DMS153 (cell line): ENCODE results near the gene ERMN.
"Not testable (repeated sequence)": the region's sequence is repeated elsewhere in the genome, so short reads cannot be mapped to it uniquely, and the experiment has no call there.

Experiments used
- DNase-seq: peaks from one replicate; lab custom pipeline; 2025; lab: John Stamatoyannopoulos, UW

The ERMN gene, protein sequence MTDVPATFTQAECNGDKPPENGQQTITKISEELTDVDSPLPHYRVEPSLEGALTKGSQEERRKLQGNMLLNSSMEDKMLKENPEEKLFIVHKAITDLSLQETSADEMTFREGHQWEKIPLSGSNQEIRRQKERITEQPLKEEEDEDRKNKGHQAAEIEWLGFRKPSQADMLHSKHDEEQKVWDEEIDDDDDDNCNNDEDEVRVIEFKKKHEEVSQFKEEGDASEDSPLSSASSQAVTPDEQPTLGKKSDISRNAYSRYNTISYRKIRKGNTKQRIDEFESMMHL

GRCh38 chr2:157325786-157326185 is at the start of gene ERMN:
ERMN (minus strand) TSS chr2:157325824; CDS start chr2:157325642, 182 bp downstream.
- no peak for DNase-seq

DNA sequence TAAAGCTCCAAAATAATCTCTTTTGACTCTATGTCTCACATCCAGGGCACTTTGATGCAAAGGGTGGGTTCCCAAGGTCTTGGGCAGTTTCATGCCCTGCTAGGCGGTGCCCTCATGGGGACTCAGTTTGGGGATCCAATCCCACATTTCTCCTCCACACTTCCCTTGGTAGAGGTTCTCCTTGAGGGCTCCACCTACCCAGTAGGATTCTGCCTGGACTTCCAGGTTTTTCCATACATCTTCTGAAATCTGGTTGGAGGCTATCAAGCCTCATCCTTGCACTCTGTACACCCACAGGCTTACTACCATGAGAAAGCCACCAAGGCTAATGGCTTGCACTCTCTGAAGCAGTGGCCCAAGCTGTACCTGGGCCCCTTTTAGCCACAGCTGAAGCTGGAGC is 49.8 kb upstream of the ERMN start:
- no peak for DNase-seq

GRCh38 chr2:157368508-157368907 is 42.9 kb upstream of the ERMN start:
- DNase-seq = not testable (repeated sequence)

- DNase-seq = no peak
These were observed 42.1 kb upstream of the ERMN start for GRCh38 chr2:157367704-157368103.

DNA sequence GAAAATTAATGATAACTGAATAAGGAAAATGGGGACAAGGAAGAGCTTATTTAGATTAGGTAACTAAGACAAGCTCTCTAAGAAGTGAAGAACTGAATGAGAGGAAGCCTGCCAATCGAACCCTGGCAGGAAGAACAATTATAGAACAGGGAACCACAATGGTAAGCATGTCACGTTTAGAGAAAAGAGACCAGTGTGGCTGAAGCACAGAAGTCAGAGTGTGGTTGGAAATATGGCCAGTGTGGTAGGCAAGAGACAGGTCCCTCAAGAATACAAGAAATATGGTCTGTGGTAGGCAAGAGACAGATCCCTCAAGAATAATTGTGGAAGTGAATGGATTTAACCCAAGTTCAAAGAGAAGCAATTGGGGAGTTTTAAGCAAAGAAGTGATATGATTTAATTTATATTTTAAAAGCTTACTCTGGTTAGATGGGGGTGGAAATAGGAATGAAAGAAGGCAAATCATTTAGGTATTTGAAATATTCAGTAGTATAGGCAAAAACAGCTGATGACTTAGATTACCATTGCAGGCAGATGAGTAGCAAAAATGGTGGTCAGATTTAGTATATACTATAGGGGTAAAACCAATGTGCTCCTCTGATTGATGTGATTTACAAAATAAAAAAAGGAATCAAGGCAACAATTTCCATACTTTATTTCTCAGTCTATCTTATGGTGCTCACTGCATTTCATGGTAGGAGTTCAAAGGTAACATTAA is 38.8 kb upstream of the ERMN start:
- no peak for DNase-seq

GRCh38 chr2:157363612-157364101 is 38.0 kb upstream of the ERMN start:
- no peak for DNase-seq

- no peak for DNase-seq
These were observed 37.0 kb upstream of the ERMN start for GRCh38 chr2:157362627-157363026.

GRCh38 chr2:157361526-157361925 is 35.9 kb upstream of the ERMN start:
- DNase-seq = no peak

DNA sequence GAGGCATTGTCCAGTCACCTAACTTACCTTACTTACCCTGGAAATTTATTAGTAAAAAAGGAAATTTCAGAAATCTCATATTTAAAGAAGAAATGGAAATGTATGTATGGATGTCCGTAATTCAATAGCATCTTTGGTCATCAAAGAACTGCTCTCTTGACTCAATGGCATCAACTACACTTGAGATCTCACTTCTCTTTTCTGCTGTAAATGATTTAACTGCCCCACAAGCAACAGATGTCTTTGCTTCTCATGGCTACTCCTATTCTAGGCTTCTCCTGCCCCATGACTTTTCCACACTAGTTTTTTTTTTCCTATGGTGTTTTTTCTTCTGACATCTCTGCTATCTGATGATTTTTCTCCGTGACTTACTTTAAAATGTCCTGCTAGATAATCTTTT is 34.0 kb upstream of the ERMN start:
- no peak for DNase-seq

DNA sequence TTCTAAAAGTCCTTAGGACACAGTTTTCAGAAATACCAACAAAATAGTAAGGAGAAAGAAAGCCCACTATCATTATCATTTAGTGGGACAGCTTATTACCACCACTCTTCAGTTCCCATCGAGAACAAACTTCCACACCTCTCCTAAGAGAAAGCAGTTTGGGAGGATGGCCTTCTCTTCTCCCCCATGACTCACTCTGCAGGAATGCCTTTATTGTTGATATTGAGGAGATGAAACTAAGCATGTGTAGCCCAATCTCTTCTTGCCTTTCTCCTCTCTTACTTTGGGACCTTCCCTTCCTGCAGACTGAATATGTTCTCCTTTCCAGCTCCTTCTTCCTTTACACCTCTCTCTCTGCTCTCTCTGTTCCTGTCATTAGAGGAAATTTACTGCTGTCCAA is 30.0 kb upstream of the ERMN start:
- DNase-seq = no peak

DNA sequence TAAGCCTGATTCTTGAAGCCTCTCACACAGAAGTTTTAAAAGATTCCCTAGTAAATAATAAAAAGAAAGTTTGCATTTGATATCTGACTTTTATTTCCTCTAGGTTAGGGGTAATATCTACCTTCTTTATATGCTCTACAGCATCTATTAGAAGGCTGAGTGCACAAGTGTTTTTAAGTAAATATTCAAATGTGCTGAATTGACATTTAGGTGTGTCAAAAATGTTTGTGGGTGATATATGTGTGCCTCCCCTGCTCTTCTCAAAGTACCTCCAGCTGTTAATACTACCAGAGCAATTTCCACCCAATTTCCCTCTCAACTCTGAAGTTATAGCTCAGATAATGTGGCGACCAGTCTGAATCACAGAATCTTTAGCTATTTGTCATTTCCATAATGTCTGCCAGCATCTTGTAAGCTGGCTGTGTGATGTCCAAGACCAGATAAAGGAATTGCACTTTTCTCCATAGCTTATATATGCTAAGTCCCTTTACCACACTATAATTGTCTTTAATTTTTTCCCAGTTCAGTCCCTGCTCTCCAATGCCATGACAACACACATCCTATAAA is 24.4 kb upstream of the ERMN start:
- no peak for DNase-seq

DNA sequence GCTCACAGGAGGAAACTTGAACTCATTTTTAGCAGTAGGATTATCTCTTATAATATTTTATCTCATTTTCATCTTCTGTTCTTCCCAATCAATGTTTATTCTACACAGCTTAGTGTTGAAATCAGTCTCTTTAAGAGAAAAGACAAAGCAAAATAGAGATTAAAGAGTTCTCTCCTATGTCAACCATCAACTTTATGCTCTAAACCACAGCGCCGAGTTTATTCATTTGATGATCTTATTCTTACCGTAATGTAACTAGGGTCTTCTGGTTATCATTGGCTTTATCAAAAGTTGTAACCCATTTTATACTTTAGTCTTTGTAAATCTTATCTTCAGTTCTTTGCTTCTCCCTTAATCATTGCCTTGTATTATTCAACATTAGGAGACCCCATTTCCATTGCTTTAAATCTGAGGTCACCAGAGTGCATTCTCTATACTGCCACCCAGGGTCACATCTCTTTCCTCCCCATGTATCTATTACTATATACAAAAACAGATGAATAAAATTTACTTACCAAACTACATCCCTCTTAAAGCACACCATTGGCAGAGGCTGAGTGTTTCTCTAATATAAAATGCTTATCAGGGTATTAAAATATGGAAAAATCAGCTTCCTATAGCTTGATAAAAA is 22.8 kb upstream of the ERMN start:
- DNase-seq = no peak

DNA sequence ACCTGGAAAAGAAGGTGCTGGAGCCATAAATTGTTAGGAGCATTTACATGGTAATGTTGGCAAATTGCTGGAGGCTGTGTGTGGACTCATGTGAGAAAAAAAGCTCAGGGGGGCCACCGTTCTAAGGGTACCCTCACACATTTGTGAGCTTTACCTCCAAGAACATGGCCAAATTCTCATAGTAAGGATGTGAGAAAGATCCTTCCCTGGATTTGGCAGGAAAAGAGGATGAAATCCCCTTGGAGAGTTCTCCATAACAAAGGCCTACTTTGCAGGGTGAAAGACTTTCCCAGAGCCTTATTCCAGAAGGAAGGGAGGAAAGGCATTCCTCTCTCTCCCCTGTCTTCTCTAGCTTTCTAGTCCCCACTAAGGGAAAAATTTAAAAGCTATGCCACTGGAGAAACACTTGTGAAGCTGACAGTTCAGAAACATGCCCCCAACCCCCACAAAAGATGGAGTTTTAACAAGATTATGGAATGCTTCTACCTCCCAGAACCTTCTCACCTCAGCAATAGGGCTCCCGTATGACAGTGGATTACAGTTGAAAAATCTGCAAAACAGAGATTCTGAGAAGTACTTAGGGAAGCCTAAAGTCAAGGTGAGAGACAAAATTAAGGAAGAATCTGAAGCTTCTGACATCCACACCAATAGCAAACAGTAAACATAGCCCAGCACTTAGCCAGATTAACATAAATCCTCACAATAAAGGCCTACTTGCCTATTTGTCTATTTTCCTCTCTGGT is 20.2 kb upstream of the ERMN start:
- no peak for DNase-seq

- not testable (repeated sequence) for DNase-seq
These were observed 15.8 kb upstream of the ERMN start for GRCh38 chr2:157341381-157341780.

GRCh38 chr2:157339965-157340655 is 14.5 kb upstream of the ERMN start:
- no peak for DNase-seq

DNA sequence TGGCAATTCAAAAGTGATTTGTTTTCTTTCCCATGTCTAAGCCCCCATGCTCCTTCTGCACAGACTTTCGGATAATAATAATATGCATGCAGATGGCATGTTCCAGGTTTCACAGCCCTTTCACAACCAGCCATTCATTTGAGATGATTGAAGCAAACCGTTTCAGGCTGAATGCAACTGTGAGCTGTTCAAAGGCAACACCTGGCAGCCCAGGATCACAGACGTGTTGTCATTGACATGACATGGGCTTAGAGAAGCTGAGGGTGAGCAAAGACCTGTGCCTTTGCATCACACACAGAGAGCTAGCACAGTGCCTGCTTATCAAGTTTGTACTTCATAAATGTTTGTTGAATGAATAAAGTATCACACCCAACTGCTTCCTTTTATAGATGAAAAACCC is 12.4 kb upstream of the ERMN start:
- DNase-seq = no peak

DNA sequence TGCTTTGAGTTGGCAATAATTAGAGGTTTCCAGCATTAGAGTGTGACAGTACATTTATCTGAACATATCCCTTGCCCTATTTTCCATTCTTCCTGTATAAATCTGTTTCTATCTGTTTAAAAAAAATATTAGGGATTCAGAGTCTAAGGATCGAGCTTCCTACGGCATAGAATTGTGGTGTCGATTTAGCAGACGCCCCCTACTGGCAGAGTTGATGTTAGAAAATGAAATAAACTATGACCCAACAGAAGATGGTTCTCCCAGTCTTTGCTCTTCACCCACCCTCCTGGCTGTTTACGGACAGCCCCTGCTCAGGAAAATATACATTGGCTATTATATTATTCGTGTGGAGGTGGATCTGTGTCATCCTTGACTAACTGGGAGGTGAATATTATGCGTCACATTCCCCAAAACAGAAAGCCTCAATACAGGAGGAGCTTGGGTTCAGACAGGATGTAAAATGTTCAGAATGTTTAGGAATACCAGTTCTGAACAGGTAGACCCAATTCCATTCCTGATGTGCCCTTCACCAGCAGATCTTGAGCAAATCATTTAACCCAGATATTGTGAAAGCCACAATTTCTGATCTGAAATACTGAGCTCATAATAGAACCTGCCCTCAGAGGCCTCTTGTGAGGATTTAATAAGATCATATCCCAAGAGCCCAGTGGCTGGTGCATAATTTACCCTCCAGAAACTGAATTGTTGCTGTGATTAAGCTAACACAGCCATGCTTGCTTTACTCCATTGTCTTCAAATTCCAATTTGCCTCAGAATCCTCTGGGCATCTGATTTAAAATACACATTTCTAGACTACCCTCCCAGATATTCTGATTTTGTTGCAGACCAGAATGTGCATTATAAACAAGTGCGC is 10.8 kb upstream of the ERMN start:
- DNase-seq = no peak

GRCh38 chr2:157334797-157335196 is 9.2 kb upstream of the ERMN start:
- DNase-seq = no peak

DNA sequence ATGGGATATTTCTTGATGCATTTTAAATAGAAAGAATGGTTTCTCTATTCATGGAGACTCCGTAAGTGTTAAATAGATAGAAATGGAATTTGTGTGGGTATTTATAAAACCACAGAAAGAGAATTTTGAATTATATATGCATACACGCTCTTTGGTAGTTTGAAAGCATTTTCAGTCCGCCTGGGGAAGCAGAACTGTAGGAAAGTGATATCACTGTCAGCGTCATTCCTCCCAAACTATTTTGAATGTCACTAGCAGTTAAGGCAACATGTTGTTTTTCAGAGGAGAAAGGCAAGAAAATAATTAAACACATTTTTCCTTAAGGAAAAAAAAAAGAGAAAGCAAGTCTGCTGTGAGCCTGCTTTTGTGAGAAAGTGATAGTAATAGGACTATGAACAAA is 8.7 kb upstream of the ERMN start:
- DNase-seq = no peak

DNA sequence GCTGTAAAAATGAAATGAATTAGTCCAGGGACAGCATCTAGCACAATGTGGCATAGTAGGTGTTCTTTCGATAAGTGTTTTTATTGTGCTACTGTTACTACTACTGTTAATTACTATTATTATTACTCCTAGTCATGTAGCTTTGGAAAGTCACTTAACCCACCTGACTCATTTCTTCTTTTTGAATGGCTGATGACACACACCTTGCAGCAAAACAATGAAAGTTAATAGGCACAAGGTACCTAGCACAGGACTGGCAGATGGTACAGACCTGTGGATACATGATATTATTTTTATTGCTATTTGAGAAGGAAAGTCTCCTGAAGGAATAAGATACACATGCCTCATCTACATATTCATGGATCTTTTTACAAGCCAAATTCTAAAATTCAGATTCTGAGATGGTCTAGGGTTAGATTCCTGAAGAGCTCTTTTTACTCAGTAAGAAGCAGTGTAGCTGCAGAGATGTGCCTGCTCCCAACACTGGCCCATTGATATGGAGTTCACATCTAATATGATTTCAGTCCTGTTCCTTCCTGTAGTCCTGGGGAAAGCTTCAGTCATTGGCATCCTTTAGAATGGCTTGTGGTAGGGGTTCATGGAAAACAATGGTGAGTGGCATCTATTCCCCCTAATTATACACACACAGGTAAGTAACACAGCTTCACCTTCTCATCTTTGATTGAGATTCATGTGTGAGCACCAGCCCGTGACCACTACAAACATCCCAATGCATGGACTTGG is 7.9 kb upstream of the ERMN start:
- no peak for DNase-seq
